ENCODE measurements around the gene PHF19. TPM values are rescaled to one million over a fixed set of nuclear protein-coding genes. Genes with fewer than 3 reads are reported as not detected.

Gene PHF19
- total RNA-seq, 1 donor from 2014 or later, result 18.5 TPM

Other genes with a start within 250 kb of the PHF19 start
- gene MEGF9, start 162.7 kb downstream of the PHF19 start, total RNA-seq, result 10.0 and 11.1 TPM in 2 replicates
- gene FBXW2, start 83.8 kb downstream of the PHF19 start, total RNA-seq, result 24.6 and 25.3 TPM in 2 replicates
- gene PSMD5, start 34.3 kb downstream of the PHF19 start, total RNA-seq, result 39.6 and 44.4 TPM in 2 replicates
- gene TRAF1, start 49.6 kb upstream of the PHF19 start, total RNA-seq, result 7.5 and 13.2 TPM in 2 replicates
- 0.63 and 0.89 TPM in 2 replicates for gene C5, start 173.1 kb upstream of the PHF19 start, total RNA-seq
- 6.7 TPM in 2 replicates for gene CNTRL, start 197.8 kb upstream of the PHF19 start, total RNA-seq

Measured in kidney epithelial cell (primary cell).